Epithelial cell of esophagus (primary cell): Measurements from ENCODE around the gene OTUD6A.

ENCODE experiments used
- DNase-seq: peaks from one replicate; pipeline ENCODE4 v3.0.0; 2010; ENCODE audit warnings: low read depth
- H3K4me3 ChIP-seq: 2 replicates; pipeline ENCODE4 v1.5.1; 2011; ENCODE audit warnings: mild to moderate bottlenecking, low read length, control low read depth
- TF ChIP-seq, protein P1 (sequence below): IDR thresholded peaks from 2 replicates; pipeline ENCODE4 v1.5.1; 2011; ENCODE audit warnings: low read depth, mild to moderate bottlenecking, low read length, control low read depth, inconsistent platforms; ENCODE audit not compliant: insufficient read depth; ENCODE audit errors: missing control alignments

OTUD6A gene

DNA sequence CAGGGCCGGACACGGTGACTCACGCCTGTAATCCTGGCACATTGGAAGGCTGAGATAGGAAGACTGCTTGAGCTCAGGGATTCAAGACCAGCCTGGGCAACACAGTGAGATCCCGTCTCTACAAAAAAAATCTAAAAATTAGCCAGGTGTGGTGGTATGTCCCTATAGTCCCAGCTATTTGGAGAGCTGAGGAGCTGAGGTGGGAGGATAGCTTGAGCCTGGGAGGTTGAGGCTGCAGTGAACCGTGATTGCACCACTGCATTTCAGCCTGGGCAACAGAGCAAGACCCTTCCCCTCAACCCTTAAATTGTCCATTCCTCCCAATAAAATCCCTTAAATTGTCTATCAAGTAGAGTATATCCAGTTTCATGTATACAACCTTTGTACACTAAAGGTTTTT is 17.0 kb downstream of the OTUD6A start:
- TF ChIP-seq, protein P1, sequence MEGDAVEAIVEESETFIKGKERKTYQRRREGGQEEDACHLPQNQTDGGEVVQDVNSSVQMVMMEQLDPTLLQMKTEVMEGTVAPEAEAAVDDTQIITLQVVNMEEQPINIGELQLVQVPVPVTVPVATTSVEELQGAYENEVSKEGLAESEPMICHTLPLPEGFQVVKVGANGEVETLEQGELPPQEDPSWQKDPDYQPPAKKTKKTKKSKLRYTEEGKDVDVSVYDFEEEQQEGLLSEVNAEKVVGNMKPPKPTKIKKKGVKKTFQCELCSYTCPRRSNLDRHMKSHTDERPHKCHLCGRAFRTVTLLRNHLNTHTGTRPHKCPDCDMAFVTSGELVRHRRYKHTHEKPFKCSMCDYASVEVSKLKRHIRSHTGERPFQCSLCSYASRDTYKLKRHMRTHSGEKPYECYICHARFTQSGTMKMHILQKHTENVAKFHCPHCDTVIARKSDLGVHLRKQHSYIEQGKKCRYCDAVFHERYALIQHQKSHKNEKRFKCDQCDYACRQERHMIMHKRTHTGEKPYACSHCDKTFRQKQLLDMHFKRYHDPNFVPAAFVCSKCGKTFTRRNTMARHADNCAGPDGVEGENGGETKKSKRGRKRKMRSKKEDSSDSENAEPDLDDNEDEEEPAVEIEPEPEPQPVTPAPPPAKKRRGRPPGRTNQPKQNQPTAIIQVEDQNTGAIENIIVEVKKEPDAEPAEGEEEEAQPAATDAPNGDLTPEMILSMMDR: no peak
- DNase-seq: no peak
- H3K4me3 ChIP-seq: no peak overlapping the region

DNA sequence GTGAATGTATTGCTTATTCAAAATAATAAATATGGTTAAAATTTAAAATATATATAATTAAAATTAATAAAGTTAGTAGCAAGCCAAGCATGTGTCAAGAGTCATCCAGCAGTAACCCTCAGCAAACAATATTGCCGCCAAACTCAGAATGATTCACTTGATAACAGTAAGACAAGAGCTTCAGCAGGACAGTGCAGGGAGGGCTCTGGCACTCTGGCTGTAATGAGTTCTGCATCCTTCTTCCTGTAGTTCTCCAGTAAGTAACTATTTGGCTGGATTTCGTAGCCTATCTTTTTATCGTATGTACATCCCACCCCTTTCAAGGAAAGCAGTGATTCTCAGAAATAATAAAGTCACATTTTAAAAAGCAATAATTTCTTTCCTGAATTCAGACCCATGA is 17.6 kb downstream of the OTUD6A start:
- no peak for DNase-seq
- TF ChIP-seq, protein P1: no peak
- no peak overlapping the region for H3K4me3 ChIP-seq

DNA sequence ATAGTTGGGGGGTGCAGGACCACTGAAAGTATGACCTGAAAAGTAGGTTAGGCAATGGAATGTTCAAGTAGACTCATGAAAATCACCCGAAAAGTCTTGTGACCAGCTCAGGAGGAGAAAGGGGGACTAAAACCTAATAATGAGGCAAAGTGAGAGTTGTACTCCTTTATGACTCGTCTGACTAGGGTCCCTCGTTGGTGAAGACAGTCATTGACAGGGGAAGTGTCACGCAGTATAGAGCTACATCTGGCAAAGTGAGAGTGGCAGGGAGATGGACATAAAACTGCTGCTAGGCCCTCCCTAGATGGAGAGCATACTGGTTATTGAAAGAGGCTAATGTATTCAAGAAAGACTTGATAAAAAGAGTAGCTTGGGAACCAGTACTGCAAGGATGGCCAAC is 20.5 kb downstream of the OTUD6A start:
- DNase-seq: no peak
- H3K4me3 ChIP-seq: no peak overlapping the region
- TF ChIP-seq, protein P1: no peak

DNA sequence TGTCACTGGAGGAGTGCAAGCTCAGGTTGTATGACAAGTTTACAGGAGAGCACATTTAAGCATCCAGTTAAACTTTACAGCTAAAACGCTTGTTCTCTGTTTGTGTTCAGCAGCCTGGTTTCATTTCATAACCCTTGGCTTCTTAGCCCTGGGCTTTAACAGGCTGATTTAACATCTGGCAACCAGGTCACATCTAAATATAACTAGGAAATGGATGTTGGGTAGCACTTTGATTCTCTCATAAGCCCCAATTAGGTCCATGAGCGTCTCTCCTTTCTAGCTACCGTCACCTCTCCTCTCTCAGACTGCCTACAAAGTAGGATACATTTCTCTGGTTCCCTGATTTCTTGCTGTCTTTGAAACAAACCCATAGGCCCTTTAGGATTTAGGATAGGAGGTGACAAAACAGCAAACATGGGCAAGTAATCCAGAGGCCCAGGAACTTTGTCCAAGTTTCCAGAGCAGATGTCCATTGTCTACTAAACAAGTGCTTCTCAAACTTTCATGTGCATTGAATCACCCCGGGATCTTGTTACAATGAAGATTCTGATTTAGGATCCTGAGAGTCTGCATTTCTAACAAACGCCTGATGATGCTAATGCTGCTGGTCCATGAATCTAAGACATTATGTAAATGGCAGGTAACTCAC is 22.5 kb downstream of the OTUD6A start:
- H3K4me3 ChIP-seq: no peak overlapping the region
- TF ChIP-seq, protein P1: no peak
- no peak for DNase-seq

DNA sequence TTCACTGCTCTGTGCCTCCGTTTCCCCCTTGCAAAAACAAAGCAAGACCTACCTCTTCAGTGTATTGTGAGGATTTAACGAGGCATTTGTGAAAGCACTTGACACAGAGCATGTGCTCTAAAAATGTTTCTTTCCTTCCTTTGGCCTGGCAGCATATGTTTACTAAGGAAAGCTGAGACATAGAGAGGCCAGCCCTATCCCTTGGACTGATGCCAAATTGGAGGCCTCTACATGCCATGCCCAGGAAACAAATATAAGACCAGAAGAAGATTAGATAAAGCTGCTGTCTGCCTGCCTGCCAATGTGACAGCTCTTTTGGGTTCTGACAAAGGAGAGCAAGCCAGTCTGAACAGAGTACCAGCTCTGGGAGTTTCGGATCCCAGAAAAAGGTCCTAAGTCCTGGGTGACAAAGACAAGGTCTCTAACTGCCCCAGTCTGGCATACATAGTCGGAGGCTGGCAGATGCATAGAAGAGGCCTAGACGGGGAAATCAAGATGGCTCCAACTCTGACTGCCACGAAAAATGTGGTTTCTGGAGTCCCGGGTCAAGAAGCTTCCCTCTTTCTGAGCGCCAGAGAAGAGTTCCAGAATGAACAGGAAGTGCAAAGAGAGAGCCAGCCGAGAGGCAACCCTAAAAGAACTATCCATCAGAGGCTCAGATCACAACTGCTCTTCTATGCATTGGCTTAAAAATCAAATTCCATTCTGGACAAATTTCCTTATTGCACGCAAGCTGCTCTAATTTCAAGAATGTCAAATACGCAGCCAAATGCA is 25.8 kb downstream of the OTUD6A start:
- no peak overlapping the region for H3K4me3 ChIP-seq
- TF ChIP-seq, protein P1: no peak

DNA sequence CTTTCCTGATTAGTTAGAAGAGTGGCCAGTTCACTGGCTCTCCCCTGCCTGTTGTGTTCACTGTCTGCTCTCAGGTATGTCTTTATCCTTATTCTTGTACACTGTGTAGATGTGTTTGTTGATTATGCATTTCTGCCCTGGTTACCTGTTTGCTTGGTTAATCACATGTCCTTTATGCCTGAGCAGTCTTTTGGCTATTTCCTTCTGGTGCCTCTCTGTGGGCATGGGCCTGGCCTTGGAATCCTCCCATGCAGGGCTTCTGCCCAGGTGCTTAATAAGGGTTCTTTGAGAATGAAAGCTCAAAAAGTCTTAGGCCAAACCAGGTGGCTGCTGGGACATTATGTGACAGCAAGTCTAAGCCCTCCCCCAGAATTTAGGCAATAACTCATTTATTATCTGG is 26.5 kb downstream of the OTUD6A start:
- TF ChIP-seq, protein P1: no peak
- no peak overlapping the region for H3K4me3 ChIP-seq
- DNase-seq: no peak

More for the DNA sequence above, 25.8 kb downstream of the OTUD6A start:
- peak; percentile 40 for DNase-seq
